SH-SY5Y (cell line): ENCODE data around the gene KIF3B.

Experiments
- GATA2 ChIP-seq: IDR thresholded peaks from 2 replicates; pipeline ENCODE4 v1.6.1; 2011; ENCODE audit warnings: mild to moderate bottlenecking, low read depth, low read length
- GATA3 ChIP-seq: IDR thresholded peaks from 2 replicates; pipeline ENCODE4 v1.6.1; 2011; ENCODE audit warnings: low read depth, mild to moderate bottlenecking, low read length, moderate library complexity

Gene KIF3B

GRCh38 chr20:32352121-32352720 is 74.8 kb downstream of the KIF3B start:
- TF ChIP-seq GATA3, result no peak
- no peak for TF ChIP-seq GATA2

- TF ChIP-seq GATA3, result no peak
- TF ChIP-seq GATA2, result no peak
Observed at GRCh38 chr20:32353848-32354496, 76.5 kb downstream of the KIF3B start.

- no peak for TF ChIP-seq GATA3
- TF ChIP-seq GATA2, result no peak
Observed at GRCh38 chr20:32354592-32355416, 77.4 kb downstream of the KIF3B start.

DNA sequence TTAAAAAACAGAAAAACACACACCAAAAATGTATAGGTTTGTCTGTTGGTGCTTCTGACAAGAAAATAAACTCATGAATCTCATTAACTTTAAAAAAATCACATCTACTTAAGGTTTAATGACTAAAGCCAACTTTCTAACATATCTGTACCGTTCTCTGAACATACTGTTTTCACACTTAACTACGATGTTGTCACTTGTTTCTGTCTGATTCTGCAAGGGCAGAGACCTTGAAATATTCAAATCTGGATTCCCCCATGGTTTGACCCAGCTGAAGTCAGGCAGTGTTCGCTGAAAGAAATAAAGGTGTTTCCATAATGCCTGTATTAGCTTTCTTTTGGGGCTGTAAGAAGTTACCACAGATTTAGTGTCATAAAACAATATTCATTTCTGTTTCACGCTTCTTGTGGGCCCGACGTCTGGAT is 78.0 kb downstream of the KIF3B start:
- TF ChIP-seq GATA3 (no peak), GATA2 (no peak)

DNA sequence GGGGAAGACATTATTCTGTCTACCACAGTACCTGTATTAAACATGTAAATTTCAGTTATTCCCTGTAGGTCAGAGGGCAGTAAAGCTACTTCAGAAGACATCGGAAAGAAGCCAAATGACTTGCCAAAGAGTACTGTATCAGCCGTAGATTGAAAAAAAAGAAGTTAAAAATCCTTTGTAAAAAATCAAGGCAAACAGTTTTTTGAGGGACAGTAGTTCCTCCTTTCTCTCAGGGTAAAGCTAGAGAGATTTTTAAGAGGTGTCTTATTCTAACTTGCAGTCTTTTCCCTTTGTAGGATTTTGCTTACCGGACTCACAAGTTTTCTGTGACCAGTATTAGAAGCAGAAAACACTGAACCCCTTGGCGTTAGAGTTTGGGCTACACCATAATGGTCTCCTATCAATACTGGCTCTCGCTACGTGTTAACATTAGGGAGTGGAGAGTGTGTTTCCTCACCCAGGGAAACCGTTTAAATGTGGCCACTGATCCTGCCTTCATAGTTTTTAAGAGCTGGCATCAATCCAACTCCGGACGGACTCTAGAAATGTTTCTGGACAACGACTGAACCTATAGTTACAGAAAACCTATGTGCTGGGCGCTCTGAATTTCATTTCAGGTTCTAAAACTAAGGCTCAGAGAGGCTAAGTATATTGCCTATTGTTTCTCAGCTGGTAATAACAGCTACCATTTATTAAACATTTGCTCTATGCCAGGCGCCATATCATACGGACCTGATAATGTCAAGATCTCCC is 79.3 kb downstream of the KIF3B start:
- no peak for TF ChIP-seq GATA2
- no peak for TF ChIP-seq GATA3

GRCh38 chr20:32357375-32357868 is 80.0 kb downstream of the KIF3B start:
- TF ChIP-seq GATA3, result no peak
- no peak for TF ChIP-seq GATA2

DNA sequence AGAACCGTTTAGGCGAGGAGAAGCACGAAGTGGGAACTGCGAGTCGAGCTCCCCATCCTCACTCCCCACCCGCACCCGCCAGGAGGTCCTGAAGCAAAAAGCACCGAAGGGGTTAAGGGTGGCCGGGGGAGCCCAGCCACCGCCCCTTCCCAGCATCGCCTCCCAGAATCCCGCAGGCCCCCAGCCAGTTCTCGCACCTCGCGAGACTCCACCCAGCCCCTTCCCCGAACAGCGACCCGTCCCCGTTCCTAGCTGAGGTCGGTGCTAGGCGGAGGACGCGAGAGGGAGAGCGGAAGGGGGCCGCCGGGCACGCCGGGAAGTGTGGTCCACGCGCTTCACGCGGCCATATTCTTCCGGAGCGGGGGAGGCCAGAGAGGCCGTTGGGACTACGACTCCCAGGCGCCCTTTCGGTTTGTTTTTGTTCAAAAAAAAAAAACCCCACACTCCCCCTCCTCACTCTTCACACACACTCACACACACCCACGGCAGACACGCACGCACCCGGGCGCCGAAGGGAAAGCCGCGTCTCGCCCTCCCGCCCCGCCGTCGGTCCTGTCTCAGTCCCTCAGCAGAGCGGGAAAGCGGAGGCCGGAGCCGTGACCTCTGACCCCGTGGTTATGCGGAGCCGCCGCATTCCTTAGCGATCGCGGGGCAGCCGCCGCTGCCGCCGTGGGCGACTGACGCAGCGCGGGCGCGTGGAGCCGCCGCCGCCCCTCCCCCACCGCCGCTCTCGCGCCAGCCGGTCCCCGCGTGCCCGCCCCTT is 80.6 kb downstream of the KIF3B start, which contains the start of gene ASXL1:
Gene ASXL1 (plus strand): TSS at position 463 of the 763 bp plus-strand sequence. CDS start 445 bp downstream, outside the sequence.
- no peak for TF ChIP-seq GATA3
- no peak for TF ChIP-seq GATA2

GRCh38 chr20:32358632-32358882 is 81.1 kb downstream of the KIF3B start:
- TF ChIP-seq GATA3 (no peak), GATA2 (no peak)

DNA sequence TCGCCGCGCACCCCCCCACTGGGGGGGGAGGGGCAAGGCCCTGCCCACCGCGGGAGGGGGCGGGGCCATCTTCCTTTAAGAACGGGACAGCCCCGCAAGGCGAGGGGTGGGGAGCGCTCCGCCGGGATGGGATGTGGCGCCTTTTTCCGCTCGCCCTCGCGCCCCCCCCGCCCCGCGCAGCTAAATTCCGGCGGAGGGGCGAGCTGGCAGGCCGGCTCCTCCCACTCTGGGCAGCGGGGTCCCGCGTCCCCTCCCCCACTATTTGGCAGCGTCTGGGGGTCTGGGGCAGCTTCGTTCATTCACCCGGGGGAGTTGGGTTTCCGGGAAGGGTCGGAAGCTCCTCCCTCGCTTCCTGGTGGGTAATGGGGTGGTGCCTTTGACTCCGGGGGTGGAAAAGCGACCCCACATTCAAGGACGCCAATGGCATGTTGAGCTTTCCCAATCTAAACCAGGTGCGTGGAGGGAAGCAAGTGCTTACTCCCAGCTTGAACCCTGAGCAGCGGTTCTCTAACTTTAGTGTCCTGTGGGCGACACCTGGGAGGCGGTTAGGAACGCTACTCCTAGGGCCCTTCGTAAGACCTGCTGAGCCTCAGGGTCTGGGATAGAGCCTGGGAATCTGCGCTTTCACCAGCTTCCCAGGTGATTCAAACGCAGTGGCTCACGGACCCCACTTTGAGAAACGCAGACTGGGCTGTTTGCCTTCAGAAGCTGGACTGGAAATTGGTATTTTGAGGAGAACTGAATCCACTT is 81.6 kb downstream of the KIF3B start:
- TF ChIP-seq GATA2 (no peak), GATA3 (no peak)

- TF ChIP-seq GATA2 (no peak), GATA3 (no peak)
Observed at GRCh38 chr20:32359633-32360332, 82.3 kb downstream of the KIF3B start.

- TF ChIP-seq GATA2, result no peak
- no peak for TF ChIP-seq GATA3
Observed at GRCh38 chr20:32360333-32360634, 82.8 kb downstream of the KIF3B start.

GRCh38 chr20:32362901-32363364 is 85.5 kb downstream of the KIF3B start:
- TF ChIP-seq GATA2 (no peak), GATA3 (no peak)
